Breast epithelium (tissue), 3 donors: ENCODE data around the gene ATPAF2.

Source experiments
- POLR2A ChIP-seq: fragments of 450-650 bp; IDR thresholded peaks from one replicate; pipeline ENCODE4 v1.6.1; 2016; ENCODE audit warnings: antibody characterized with exemption, mild to moderate bottlenecking, moderate library complexity
- POLR2AphosphoS5 ChIP-seq, 3 donors: sonication (generic); formaldehyde crosslinking; IDR thresholded peaks; one replicate each; pipeline ENCODE4 v1.6.1; 2017; ENCODE audit warnings: antibody characterized with exemption in 3 of 3
- TF ChIP-seq, protein P1 (sequence below), 3 donors: fragments of 450-650 bp; IDR thresholded peaks; one replicate each; pipeline ENCODE4 v1.5.1; 2016 to 2017; ENCODE audit warnings: antibody characterized with exemption in 3 of 3, mild to moderate bottlenecking in 3 of 3, moderate library complexity in 3 of 3

DNA sequence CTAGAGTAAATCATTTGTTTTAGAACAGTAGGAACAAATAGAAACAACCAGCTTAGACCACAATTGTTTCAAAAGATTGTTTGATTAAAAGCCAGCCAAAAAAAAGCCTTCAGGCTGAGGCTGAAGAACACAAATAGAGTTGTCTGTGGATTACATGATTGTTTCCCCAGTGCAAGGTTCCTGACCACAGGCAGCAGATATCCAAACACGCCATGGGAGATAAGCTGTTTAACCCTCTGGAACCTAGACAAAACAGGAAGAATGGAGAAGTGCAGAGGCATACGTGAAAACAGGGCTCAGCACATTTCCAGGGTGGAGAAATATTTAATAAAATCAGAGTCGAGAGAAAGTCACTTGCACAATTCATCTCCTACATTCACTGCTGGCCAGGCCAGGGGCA lies 21.0 kb downstream of the ATPAF2 start:
- TF ChIP-seq, protein P1, sequence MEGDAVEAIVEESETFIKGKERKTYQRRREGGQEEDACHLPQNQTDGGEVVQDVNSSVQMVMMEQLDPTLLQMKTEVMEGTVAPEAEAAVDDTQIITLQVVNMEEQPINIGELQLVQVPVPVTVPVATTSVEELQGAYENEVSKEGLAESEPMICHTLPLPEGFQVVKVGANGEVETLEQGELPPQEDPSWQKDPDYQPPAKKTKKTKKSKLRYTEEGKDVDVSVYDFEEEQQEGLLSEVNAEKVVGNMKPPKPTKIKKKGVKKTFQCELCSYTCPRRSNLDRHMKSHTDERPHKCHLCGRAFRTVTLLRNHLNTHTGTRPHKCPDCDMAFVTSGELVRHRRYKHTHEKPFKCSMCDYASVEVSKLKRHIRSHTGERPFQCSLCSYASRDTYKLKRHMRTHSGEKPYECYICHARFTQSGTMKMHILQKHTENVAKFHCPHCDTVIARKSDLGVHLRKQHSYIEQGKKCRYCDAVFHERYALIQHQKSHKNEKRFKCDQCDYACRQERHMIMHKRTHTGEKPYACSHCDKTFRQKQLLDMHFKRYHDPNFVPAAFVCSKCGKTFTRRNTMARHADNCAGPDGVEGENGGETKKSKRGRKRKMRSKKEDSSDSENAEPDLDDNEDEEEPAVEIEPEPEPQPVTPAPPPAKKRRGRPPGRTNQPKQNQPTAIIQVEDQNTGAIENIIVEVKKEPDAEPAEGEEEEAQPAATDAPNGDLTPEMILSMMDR (IDR thresholded peaks at IDR 0.05) = no peak
- TF ChIP-seq POLR2A = no peak
- TF ChIP-seq POLR2AphosphoS5 (IDR thresholded peaks at IDR 0.05) = no peak
